K562 (cell line): ENCODE measurements around the gene IQCK. TPM values are rescaled to one million over a fixed set of nuclear protein-coding genes. Genes with fewer than 3 reads are reported as not detected.

Source experiments
- CHD1 ChIP-seq: fragments of 200-600 bp; sonication (generic); IDR thresholded peaks from one replicate; pipeline ENCODE4 v1.6.1; 2012; ENCODE audit warnings: mild to moderate bottlenecking, moderate library complexity, low read length, inconsistent platforms
- CXXC5 ChIP-seq: fragments of 250-450 bp; sonication (Bioruptor Pico); IDR thresholded peaks from 2 replicates; pipeline ENCODE4 v1.8.0; 2022; ENCODE audit warnings: inconsistent platforms, mild to moderate bottlenecking, moderate library complexity
- ELF2 ChIP-seq: fragments of 250-450 bp; sonication (Bioruptor Pico); IDR thresholded peaks from 2 replicates; pipeline ENCODE4 v1.5.0; 2021; ENCODE audit warnings: mild to moderate bottlenecking
- LARP7 ChIP-seq: fragments of 450-650 bp; IDR thresholded peaks from 2 replicates; pipeline ENCODE4 v1.6.1; 2016
- MEF2D ChIP-seq: conservative IDR thresholded peaks from 2 replicates; pipeline ENCODE4 v1.6.1; 2016; ENCODE audit warnings: low read depth, missing genetic modification characterization, missing compliant biosample characterization
- RCOR1 ChIP-seq, 2 experiments: IDR thresholded peaks; 2 replicates each; pipeline ENCODE4 v1.6.1; 2012; ENCODE audit warnings: low read depth in 2 of 2, low read length in 2 of 2, borderline replicate concordance in 1 of 2, improper control_type of control experiment in 1 of 2
- RUNX1 ChIP-seq: sonication (generic); IDR thresholded peaks from 2 replicates; pipeline ENCODE4 v1.6.1; 2016; ENCODE audit warnings: antibody characterized with exemption, low read depth
- SMAD3 ChIP-seq: fragments of 450-650 bp; formaldehyde crosslinking; conservative IDR thresholded peaks from 2 replicates; pipeline ENCODE4 v1.4.0; 2020; ENCODE audit warnings: mild to moderate bottlenecking
- ZFPM2 ChIP-seq: fragments of 250-450 bp; sonication (Bioruptor Pico); IDR thresholded peaks from 2 replicates; pipeline ENCODE4 v1.5.1; 2022; ENCODE audit warnings: mild to moderate bottlenecking
- ZNF12 ChIP-seq: sonication (generic); formaldehyde crosslinking; IDR thresholded peaks from 2 replicates; pipeline ENCODE4 v1.4.0; 2020; ENCODE audit warnings: mild to moderate bottlenecking, missing genetic modification reagents
- ZNF311 ChIP-seq: fragments of 250-450 bp; sonication (Bioruptor Pico); IDR thresholded peaks from 2 replicates; pipeline ENCODE4 v1.4.0; 2020; ENCODE audit warnings: mild to moderate bottlenecking, moderate library complexity
- ZNF507 ChIP-seq: conservative IDR thresholded peaks from 2 replicates; pipeline ENCODE4 v1.6.1; 2017; ENCODE audit warnings: missing genetic modification characterization, missing compliant biosample characterization
- ZZZ3 ChIP-seq: fragments of 450-650 bp; IDR thresholded peaks from 2 replicates; pipeline ENCODE4 v1.6.1; 2016; ENCODE audit warnings: antibody characterized with exemption, mild to moderate bottlenecking, moderate library complexity
- polyA plus RNA-seq, 8 experiments: library from polyadenylated mRNA; depleted of rRNA in 4 of 8; stranded (reverse) in 5 of 8; unstranded in 3 of 8; fragments of >200 nt; fragmentation: Nextera tagmentation in 2 of 8; fragmentation: Illumina TruSeq in 1 of 8; extraction: Ambion mirVana in 2 of 8; extraction: Trizol in 1 of 8; gene quantifications; 2 replicates each; pipeline versions ENCODE4 v1.2.1 to v1.2.3, GENCODE V29; 2011 to 2014; ENCODE audit warnings: inconsistent platforms in 1 of 8, missing spikeins in 1 of 8
- total RNA-seq, 7 experiments: library from RNA; depleted of rRNA in 6 of 7; stranded (reverse); fragments of >200 nt in 6 of 7; fragmentation: Illumina TruSeq in 2 of 7; extraction: Trizol in 2 of 7; gene quantifications; 2 replicates each; pipeline versions ENCODE4 v1.2.1 to v1.2.3, GENCODE V29; 2011 to 2021; ENCODE audit warnings: low replicate concordance in 1 of 7
- TF ChIP-seq, protein P1 (sequence below): conservative IDR thresholded peaks from 2 replicates; pipeline ENCODE4 v1.6.1; 2011; ENCODE audit warnings: low read depth, mild to moderate bottlenecking, low read length; ENCODE audit not compliant: control insufficient read depth
- TF ChIP-seq, protein P2 (sequence below), 2 experiments: fragments of 450-650 bp; formaldehyde crosslinking in 1 of 2; IDR thresholded peaks; 2 replicates each; pipeline versions ENCODE4 v1.4.0 to v1.6.1; 2014 to 2020; ENCODE audit warnings: mild to moderate bottlenecking in 2 of 2, borderline replicate concordance in 1 of 2, low read depth in 1 of 2

IQCK gene
- total and polyA plus RNA-seq, 9 of the 15 experiments (the other 6 are each of a cell fraction or from before 2014, with no cell fraction given), result 5.2 to 12.2 (median 7.3) TPM

DNA sequence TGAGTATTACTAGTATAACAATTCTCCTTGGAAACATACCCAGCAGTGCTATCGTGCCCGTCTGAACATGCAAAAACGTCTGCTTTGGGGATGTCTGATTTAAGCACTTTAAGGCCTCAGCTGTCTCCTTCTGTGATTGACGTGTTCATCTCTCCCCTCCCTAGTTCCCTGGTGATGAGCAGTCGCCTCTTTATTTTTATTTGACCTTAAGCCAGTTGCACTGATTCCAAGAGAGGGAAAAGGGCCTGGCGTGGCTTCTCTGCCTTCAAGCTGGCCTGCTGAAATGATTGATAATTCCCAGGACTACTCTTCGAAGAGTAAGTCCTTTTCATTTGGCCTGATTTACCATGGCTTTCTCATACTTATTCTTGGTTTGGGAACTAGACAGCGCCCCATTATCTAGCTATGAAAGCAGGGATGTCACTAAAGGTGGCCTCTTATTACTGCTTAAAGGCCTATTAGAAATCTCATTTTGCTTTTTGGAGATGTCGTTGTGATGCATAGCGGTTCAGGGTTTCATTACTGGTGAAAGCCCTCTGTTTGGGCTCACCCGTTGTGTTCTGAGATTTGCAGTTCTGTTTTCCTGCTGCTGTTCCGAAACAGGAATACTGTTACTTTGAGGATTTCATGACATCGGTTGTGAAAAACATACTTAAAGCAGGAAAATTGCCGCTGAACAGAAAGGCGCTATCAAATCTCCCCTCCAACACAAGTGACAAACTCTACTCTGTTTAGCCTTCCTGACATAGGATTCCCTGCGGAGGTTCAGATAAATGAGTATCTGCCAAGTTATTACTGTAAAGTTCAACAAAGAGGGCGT is 65.5 kb downstream of the IQCK start (continued):
- TF ChIP-seq, protein P1, sequence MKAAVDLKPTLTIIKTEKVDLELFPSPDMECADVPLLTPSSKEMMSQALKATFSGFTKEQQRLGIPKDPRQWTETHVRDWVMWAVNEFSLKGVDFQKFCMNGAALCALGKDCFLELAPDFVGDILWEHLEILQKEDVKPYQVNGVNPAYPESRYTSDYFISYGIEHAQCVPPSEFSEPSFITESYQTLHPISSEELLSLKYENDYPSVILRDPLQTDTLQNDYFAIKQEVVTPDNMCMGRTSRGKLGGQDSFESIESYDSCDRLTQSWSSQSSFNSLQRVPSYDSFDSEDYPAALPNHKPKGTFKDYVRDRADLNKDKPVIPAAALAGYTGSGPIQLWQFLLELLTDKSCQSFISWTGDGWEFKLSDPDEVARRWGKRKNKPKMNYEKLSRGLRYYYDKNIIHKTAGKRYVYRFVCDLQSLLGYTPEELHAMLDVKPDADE, result no peak
- TF ChIP-seq, protein P2, sequence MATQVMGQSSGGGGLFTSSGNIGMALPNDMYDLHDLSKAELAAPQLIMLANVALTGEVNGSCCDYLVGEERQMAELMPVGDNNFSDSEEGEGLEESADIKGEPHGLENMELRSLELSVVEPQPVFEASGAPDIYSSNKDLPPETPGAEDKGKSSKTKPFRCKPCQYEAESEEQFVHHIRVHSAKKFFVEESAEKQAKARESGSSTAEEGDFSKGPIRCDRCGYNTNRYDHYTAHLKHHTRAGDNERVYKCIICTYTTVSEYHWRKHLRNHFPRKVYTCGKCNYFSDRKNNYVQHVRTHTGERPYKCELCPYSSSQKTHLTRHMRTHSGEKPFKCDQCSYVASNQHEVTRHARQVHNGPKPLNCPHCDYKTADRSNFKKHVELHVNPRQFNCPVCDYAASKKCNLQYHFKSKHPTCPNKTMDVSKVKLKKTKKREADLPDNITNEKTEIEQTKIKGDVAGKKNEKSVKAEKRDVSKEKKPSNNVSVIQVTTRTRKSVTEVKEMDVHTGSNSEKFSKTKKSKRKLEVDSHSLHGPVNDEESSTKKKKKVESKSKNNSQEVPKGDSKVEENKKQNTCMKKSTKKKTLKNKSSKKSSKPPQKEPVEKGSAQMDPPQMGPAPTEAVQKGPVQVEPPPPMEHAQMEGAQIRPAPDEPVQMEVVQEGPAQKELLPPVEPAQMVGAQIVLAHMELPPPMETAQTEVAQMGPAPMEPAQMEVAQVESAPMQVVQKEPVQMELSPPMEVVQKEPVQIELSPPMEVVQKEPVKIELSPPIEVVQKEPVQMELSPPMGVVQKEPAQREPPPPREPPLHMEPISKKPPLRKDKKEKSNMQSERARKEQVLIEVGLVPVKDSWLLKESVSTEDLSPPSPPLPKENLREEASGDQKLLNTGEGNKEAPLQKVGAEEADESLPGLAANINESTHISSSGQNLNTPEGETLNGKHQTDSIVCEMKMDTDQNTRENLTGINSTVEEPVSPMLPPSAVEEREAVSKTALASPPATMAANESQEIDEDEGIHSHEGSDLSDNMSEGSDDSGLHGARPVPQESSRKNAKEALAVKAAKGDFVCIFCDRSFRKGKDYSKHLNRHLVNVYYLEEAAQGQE (IDR thresholded peaks at IDR 0.05; ENCODE audit: borderline replicate concordance), result no peak
- TF ChIP-seq, protein P2 (CRISPR knock-in tag; IDR thresholded peaks at IDR 0.05; ENCODE audit: low read depth), result no peak
- TF ChIP-seq ZNF12, result no peak
- no peak for TF ChIP-seq RCOR1 (IDR thresholded peaks at IDR 0.05; ENCODE audit: borderline replicate concordance in 1 of 2, low read depth in 2 of 2, low read length in 2 of 2)
- no peak for TF ChIP-seq ZZZ3
- TF ChIP-seq ZNF311 (CRISPR knock-in tag), result no peak
- TF ChIP-seq SMAD3 (CRISPR knock-in tag), result no peak
- TF ChIP-seq ZFPM2 (CRISPR knock-in tag), result no peak
- no peak for TF ChIP-seq MEF2D (tag)
- no peak for TF ChIP-seq CHD1
- TF ChIP-seq LARP7, result no peak
- no peak for TF ChIP-seq ZNF507 (tag)
- no peak for TF ChIP-seq ELF2 (CRISPR knock-in tag)
- TF ChIP-seq CXXC5 (CRISPR knock-in tag), result no peak
- no peak for TF ChIP-seq RUNX1
- TF ChIP-seq, all 486 proteins: peak for 0
